ENCODE data around the gene SZT2.
"Not testable (repeated sequence)": the region's sequence is repeated elsewhere in the genome, so short reads cannot be mapped to it uniquely, and the experiment has no call there.

SZT2 gene

GRCh38 chr1:43392702-43393101 is 3.0 kb downstream of the SZT2 start:
- DNase-seq: no peak

DNA sequence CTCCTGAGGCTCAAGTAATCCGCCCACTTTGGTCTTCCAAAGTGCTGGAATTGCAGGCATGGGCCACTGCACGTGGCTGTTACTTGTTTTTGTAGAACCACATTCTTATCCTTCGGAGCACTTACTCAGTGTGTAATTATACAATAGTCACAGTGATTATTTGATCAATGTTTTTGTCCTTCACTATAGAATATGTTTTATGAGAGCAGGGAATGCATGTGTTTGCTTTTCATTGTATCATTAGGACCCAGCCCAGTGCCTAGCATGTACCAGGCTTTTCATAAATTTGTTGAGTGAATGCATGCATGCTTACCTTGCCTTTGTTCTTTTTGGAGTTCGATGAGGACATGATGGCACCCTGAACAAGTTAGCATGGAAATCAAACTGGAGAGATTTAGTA is 5.8 kb downstream of the SZT2 start:
- DNase-seq: no peak

DNA sequence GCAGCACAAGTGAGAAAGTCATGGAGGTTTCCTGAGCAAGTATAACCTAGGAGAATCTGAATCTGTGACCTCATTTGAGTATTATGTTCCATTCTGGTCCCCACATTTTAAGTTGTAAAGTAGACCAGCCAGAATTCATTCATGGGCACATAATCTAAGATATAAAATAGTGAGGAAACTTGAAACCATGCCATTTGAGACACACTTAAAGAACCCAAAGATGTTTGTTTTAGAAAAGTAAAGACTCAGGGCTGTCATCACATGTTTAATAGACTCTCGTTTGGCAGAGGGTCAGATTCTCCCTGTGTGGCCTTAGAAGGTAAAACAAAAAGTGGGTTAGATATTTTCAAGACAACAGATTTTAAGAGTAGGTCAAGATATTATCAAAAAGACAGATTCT is 6.4 kb downstream of the SZT2 start:
- no peak for DNase-seq

DNA sequence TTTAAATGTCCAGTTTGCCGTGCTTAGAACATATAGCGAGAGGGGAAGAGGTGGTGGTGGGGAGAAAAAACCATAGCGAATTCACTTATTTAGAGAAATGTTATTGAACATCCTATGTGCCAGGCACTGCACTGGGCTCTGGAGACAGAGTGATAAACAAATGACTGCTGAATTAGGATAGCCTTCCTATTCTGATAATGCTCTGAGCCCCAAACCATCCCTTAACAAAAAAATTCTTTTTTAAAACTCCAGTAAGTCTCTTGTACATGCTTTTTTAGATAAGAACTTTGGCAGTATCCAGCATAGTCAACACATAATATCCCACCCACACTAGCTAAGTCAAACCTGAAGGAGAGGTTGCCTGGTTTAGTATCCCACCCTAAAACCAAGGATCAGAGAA is 8.5 kb downstream of the SZT2 start:
- no peak for DNase-seq

DNA sequence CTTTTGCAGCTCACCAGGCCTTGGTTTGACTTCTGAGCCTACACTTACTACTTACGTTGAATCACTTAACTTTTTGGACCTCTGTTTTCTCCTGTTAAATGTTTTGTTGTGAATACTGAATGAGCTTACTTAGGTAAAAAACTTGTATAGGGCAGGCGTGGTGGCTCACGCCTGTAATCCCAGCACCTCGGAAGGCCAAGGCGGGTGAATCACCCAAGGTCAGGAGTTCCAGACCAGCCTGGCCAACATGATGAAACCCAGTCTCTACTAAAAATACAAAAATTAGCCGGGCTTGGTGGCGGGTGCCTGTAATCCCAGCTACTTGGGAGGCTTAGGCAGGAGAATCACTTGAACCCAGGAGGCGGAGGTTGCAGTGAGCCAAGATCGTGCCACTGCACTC is 10.7 kb downstream of the SZT2 start:
- not testable (repeated sequence) for DNase-seq

DNA sequence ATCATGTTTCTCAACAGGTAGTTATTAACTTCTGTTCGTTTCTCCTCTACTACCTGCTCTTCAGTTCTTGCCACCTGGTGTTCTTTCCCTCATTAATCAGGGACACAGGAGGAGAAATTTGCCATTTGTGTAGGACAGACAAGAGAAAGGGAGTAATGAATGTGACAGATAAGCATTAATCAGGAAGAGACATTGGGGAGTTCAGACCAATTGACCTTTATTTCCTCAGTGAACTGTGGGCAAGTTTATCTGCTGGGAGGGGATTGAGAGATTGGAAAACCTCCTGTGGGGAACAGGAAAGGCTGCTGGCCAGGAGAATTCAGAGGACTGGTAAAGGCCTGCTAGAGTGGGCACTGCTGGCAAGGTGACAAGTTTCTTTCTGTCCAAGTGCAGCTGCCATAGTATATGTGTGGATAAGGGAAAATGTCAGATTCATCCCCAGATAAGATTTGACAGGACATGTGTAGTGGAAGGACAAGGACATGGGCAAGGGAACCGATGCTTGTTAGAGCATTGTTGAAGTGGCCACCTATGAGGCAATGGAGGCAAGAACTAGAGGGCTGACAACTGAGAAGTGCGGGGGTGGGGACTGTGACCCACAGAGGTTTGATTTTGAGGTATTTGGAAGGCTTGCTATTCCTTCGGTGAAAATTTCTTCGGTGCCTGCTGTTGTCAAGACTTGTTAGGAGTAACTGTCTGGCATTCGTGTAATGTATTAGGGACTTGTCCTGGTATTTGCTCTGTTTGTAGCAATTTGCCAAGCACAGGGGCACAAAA is 12.6 kb downstream of the SZT2 start:
- no peak for DNase-seq

GRCh38 chr1:43404353-43404752 is 14.7 kb downstream of the SZT2 start:
- DNase-seq: no peak

GRCh38 chr1:43405219-43405875 is 15.6 kb downstream of the SZT2 start:
- no peak for DNase-seq

DNA sequence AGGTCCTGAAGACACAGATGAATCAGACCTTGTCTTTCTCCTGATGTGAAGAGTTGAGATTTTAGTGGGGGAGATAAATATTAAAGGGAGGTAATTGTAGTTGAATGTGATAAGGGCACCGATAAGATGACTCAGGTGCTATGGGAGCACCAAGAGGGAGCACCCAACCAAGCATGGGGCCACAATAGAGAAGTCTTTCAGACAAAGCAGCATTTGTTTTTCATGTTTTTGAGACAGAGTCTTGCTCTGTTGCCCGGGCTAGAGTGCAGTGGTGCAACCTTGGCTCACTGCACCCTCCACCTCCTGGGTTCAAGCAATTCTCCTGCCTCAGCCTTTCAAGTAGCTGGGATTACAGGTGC is 16.2 kb downstream of the SZT2 start:
- no peak for DNase-seq

DNA sequence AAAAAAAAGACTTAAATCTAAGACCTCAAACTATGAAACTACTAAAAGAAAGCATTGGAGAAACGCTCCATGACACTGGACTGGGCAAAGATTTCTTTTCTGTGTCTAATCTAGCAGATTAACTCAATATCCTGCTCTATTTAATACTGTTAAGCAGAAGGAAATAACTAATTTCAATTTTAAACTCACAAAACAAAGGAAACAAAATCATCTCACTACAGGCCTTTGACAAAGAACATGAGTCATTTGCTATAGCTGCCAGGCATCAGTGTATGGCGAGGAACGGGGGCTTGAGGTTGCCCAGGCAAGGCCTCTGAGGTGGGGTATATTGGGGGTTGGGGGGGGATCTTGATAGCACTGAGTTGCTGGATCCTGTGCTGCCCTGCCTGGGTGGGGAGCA is 20.9 kb downstream of the SZT2 start:
- DNase-seq: no peak

GRCh38 chr1:43413426-43413825 is 23.7 kb downstream of the SZT2 start:
- DNase-seq: not testable (repeated sequence)

DNA sequence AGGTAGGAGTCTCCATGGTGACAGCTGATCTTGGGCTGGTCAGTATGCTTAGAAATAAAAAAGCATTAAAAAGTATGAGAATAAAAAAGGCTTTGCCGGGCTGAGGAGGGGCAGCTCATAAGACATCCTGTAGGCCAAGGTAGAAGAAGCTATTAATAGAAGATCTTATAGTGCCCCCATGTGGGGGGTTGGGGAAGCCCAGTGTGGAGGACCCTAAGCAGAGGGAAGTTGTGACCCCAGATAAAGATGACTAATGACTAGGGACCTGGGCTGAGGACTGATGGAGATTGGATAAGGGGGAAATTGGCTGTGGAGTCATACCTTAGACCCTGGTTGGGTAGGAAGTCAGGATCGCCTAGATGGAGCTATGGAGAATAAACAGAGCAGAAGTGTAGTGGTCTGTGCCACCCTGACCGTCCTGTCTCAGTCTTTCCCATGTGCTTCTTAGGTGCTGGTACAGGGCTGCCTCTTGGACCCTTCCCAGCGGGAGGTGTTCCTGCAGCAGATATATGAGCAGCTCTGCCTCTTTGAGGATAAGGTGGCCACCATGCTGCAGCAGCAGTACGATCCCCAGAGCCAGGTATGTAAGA is 25.0 kb downstream of the SZT2 start:
- peak; percentile 64 to 72 for DNase-seq

DNA sequence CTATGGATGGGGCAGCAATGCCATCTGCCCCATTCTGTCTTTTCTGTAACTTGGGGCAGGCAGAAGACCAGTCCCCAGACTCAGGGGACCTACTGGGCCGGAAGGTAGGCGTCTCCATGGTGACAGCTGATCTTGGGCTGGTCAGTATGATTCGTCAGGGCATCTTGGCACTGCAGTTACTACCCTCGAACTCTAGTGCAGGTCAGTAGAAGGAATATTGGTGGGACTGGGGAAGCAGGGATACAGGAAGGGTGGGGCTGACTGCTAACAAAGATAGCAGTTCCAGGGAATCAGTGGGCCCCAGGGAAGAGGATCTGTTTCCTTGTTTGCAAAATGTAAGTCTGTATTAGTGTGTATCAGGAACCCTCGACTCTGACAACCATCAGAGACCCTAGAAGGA is 26.2 kb downstream of the SZT2 start:
- no peak for DNase-seq

DNA sequence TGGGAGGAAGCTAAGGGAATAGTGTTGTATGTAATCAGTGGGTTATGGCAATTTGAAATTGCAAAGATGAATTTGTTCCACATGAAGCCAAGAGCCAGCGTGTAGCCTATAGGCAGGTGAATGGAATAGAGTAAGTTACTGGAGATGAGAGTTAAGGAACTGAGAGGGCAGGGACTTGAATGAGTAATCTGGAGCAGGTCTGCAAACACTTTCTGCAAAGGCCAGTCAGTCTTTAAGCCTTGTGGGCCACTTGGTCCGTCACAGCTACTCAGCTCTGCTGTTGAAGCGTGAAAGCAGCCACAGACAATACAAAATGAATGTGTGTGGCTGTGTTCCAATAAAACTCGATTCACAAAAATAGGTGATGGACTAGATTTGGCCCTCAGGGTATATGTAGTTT is 29.2 kb downstream of the SZT2 start:
- no peak for DNase-seq

DNA sequence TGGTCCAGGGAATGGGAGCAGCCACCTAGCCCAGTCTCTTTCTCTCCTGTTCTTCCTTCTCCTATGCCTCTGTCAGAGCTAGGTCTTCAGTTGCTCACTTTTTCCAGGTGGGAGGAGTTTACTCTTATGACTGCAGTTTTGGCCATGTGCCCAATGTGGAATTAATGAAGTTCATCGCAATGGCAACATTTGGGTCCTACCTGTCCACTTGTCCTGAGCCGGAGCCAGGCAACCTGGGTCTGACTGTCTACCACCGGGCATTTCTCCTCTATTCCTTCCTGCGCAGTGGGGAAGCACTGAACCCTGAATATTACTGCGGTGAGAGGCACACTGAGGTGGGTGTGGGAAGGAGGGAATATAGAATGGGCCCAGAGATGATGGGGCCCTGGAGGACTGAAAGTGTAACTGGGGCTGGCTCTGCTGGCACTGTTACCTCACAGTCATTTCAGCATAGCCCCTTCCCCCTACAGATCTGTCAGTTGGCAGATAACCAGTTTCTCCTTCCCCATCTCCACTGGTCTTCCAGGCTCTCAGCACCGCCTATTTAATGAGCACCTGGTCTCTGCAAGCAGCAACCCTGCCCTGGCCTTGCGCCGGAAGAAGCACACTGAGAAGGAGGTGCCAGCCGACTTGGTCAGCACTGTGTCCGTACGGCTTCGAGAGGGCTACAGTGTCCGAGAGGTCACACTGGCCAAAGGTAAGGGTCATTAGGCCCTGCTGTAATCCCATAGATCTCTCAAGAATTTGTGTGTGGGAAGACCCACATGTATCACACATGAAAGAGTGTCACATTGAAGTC is 30.1 kb downstream of the SZT2 start:
- no peak for DNase-seq

DNA sequence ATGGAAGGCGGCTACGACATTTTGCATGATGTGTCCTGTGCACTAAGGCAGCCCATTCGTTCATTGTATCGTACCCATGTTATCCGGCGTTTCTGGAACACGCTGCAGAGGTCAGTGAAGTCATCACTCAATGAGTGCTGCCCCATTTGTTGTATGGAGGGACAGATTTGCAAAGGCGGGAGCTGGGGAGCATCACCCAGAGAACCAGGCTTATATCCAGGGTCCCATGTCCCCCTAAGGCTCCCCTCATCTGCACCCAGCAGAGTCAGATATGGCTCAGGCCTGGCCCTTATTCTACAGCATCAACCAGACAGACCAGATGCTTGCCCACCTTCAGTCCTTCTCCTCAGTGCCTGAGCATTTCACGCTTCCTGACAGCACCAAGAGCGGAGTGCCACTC is 31.2 kb downstream of the SZT2 start:
- no peak for DNase-seq

- DNase-seq: no peak
Observed at GRCh38 chr1:43421396-43421795, 31.7 kb downstream of the SZT2 start.

DNA sequence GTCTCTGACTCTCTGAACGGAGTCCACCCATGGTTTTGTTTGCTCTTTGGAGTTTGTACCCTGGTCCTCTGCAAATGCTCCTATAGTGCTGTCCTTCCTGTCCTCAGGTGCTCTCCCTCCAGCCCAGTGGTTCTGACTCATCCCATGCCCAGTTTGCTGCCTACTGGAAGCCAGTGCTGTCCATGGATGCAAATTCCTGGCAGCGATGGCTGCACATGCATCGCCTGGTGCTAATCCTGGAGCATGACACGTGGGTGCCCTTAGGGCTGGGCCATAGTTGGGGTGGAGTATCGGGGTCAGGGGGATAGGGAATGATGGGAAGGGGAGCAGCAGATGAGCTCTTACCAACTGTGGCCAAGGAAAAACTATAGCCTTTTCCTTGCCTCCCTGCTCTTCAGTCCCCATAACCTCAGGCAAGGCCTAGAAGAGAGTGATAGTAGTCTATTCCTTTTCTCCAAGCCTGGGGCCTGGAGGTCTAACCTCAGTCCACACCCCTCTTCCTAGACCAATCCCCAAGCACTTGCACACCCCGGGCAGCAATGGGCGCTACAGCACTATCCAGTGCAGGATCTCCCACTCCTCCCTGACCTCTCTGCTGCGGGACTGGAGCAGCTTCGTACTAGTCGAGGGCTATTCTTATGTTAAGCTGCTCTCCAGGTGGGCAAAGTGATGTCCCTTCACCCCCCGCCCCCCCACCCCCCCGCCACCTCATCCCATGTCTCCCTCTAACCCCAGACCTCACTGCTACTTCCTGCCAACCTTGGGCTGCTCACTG is 32.5 kb downstream of the SZT2 start:
- DNase-seq: no peak

DNA sequence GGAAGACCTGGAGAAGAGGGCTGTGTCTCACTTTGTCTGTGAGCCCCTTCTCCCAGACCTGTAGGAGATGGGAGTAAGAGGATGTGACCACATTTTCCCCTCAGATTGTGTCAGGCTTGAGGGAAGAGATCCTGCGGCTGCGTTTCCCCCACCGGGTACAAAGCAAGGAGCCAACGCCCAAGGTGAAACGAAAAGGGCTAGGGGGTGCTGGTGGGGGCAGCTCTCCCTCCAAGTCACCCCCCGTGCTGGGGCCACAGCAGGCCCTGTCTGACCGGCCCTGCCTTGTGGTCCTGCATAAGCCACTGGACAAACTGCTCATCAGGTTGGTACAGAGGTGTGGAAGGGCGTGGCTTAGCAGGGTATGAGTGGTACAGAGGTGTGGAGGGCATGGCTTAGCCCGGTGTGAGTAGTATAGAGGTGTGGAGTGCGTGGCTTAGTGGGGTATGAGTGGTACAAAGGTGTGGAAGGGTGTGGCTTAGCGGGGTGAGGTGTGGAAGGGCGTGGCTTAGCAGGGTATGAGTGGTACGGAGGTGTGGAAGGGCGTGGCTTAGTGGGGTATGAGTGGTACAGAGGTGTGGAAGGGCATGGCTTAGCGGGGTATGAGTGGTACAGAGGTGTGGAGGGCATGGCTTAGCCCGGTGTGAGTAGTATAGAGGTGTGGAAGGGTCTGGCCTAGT is 33.4 kb downstream of the SZT2 start:
- DNase-seq: no peak

GRCh38 chr1:43423672-43424550 is 34.2 kb downstream of the SZT2 start:
- no peak for DNase-seq

DNA sequence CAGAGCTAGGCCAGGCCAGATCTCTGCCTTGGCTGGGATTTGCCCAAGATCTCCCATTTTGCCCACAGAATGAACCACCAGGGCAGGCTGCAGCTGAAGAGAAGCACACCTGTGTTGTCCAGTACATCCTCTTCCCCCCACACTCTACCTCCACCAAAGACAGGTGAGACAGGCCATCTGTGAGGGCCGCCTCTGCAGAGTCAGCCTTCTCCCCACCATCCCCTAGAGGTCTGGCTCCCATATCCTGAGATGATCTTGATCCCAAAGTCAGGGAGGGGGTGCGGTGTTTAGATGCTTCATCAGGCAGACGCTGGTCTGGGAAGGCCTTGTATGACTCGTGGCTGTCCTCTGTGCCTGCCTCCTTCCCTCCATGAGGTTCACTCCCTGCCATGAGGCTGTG is 35.3 kb downstream of the SZT2 start:
- no peak for DNase-seq
